PC-9 (cell line): Measurements from ENCODE around the gene SAG. TPM values are rescaled to one million over a fixed set of nuclear protein-coding genes. Genes with fewer than 3 reads are reported as not detected.

ENCODE experiments used
- BruUV-seq: library from RNA; stranded (reverse); fragments of 400-500 nt; replicated peaks from 2 replicates; lab custom pipeline; 2021; lab: Mats Ljungman, UMichigan
- CTCF ChIA-PET: fragments of 300-600 bp; sonication (Branson Sonifier 250); formaldehyde crosslinking; loops from one replicate; lab custom pipeline; 2022; ENCODE audit warnings: antibody characterized with exemption; lab: Charles Lee
- POLR2A ChIA-PET: fragments of 300-600 bp; sonication (Branson Sonifier 250); formaldehyde crosslinking; loops from one replicate; lab custom pipeline; 2022; ENCODE audit warnings: antibody characterized with exemption; ENCODE audit not compliant: unreplicated experiment; lab: Charles Lee
- DNase-seq, 2 experiments: peaks; one replicate each; pipeline versions ENCODE4 v3.0.0 to v3.0.0-alpha.2; 2015 to 2022; ENCODE audit warnings: mixed read lengths in 1 of 2
- H2AFZ ChIP-seq: fragments of 200-600 bp; sonication (generic); 2 replicates; pipeline ENCODE4 v1.8.1; 2017; ENCODE audit warnings: antibody characterized with exemption
- H3F3A ChIP-seq: fragments of 200-600 bp; sonication (generic); 2 replicates; pipeline ENCODE4 v1.8.1; 2017; ENCODE audit warnings: antibody characterized with exemption, mild to moderate bottlenecking, low read depth; ENCODE audit not compliant: insufficient read depth
- H3K27ac ChIP-seq: fragments of 200-600 bp; sonication (generic); 2 replicates; pipeline ENCODE4 v1.6.1; 2016; ENCODE audit warnings: mixed run types
- H3K27me3 ChIP-seq: fragments of 200-600 bp; sonication (generic); 2 replicates; pipeline ENCODE4 v1.6.1; 2016; ENCODE audit warnings: low read depth, mixed run types; ENCODE audit not compliant: insufficient read depth
- H3K36me3 ChIP-seq: fragments of 200-600 bp; sonication (generic); 2 replicates; pipeline ENCODE4 v1.6.1; 2016; ENCODE audit warnings: low read depth, mixed run types
- H3K4me1 ChIP-seq: fragments of 200-600 bp; sonication (generic); replicated peaks from 2 replicates; pipeline ENCODE4 v1.6.1; 2016; ENCODE audit warnings: mixed run types; ENCODE audit not compliant: insufficient read depth
- H3K4me2 ChIP-seq: fragments of 200-600 bp; sonication (generic); 2 replicates; pipeline ENCODE4 v1.6.1; 2017; ENCODE audit warnings: mixed run types
- H3K4me3 ChIP-seq: fragments of 200-600 bp; sonication (generic); 2 replicates; pipeline ENCODE4 v1.6.1; 2016; ENCODE audit warnings: mixed run types
- H3K79me2 ChIP-seq: fragments of 200-600 bp; sonication (generic); 2 replicates; pipeline ENCODE4 v1.6.1; 2017; ENCODE audit warnings: low read depth, mixed run types
- H3K9me2 ChIP-seq: fragments of 200-600 bp; sonication (generic); 2 replicates; pipeline ENCODE4 v1.8.1; 2017; ENCODE audit warnings: mild to moderate bottlenecking; ENCODE audit not compliant: insufficient read depth
- H3K9me3 ChIP-seq: fragments of 200-600 bp; sonication (generic); 2 replicates; pipeline ENCODE4 v1.8.1; 2016; ENCODE audit warnings: low read depth; ENCODE audit not compliant: insufficient read depth
- H4K20me1 ChIP-seq: fragments of 200-600 bp; sonication (generic); 2 replicates; pipeline ENCODE4 v1.8.1; 2017; ENCODE audit not compliant: insufficient read depth
- CTCF ChIP-seq: fragments of 200-600 bp; sonication (generic); conservative IDR thresholded peaks from 2 replicates; pipeline ENCODE4 v1.6.1; 2017; ENCODE audit warnings: mixed run types, antibody characterized with exemption, mild to moderate bottlenecking, moderate library complexity
- EZH2 ChIP-seq: fragments of 200-600 bp; sonication (generic); IDR thresholded peaks from 2 replicates; pipeline ENCODE4 v1.8.0; 2017; ENCODE audit warnings: antibody characterized with exemption, low read depth
- intact Hi-C: fragments of 100-400 bp; cut with micrococcal nuclease; formaldehyde crosslinking; loops from one replicate; pipeline ENCODE4 v1.10.0; 2022; ENCODE audit not compliant: unreplicated experiment
- total RNA-seq: library from RNA; stranded (reverse); gene quantifications from 2 replicates; pipeline ENCODE4 v1.2.3, GENCODE V29; 2021

The SAG gene
- total RNA-seq, 1 experiment from 2014 or later, result not detected

- H3K4me1 ChIP-seq, result no peaks in the 10 kb centered on the region
- no peak overlapping the region for H3K4me2 ChIP-seq
- H3K36me3 ChIP-seq, result no peaks in the 10 kb centered on the region
- intact Hi-C loops, result no loop called here
- no peaks in the 10 kb centered on the region for H3F3A ChIP-seq
- no peak overlapping the region for H3K27ac ChIP-seq
- no peaks in the 10 kb centered on the region for H4K20me1 ChIP-seq
- POLR2A ChIA-PET, result interaction anchor here (0.6 kb wide), 1 partner anchor 11 kb away, joined by 5 read pairs; no protein-coding TSS in a partner anchor
- DNase-seq, result no peak
- CTCF ChIA-PET, result no interaction called here
- H3K4me3 ChIP-seq, result no peak overlapping the region
- no peaks in the 10 kb centered on the region for H3K9me2 ChIP-seq
- no peaks in the 10 kb centered on the region for H3K79me2 ChIP-seq
- no peak overlapping the region for H2AFZ ChIP-seq
- BruUV-seq, result no TSS peak
- H3K9me3 ChIP-seq, result no peaks in the 10 kb centered on the region
- no peaks in the 10 kb centered on the region for H3K27me3 ChIP-seq
- TF ChIP-seq EZH2 (no peak), CTCF (no peak)
Measured at GRCh38 chr2:233328922-233329321, 21.3 kb downstream of the SAG start.

- H3K4me2 ChIP-seq, result no peak overlapping the region
- no peak overlapping the region for H2AFZ ChIP-seq
- no peaks in the 10 kb centered on the region for H3K4me1 ChIP-seq
- intact Hi-C loops, result no loop called here
- H3F3A ChIP-seq, result no peaks in the 10 kb centered on the region
- no peaks in the 10 kb centered on the region for H3K9me3 ChIP-seq
- no TSS peak for BruUV-seq
- DNase-seq, result no peak
- ChIA-PET CTCF (no interaction called here), POLR2A (no interaction called here)
- H3K79me2 ChIP-seq, result no peaks in the 10 kb centered on the region
- no peak overlapping the region for H3K27ac ChIP-seq
- H3K9me2 ChIP-seq, result no peaks in the 10 kb centered on the region
- H4K20me1 ChIP-seq, result no peaks in the 10 kb centered on the region
- H3K4me3 ChIP-seq, result no peak overlapping the region
- TF ChIP-seq CTCF (no peak), EZH2 (no peak)
- H3K27me3 ChIP-seq, result no peaks in the 10 kb centered on the region
- H3K36me3 ChIP-seq, result no peaks in the 10 kb centered on the region
Measured at GRCh38 chr2:233329489-233330135, 22.0 kb downstream of the SAG start.

- Histone ChIP-seq H3K4me1 (no peaks in the 10 kb centered on the region), H3K4me3 (no peak overlapping the region), H3F3A (no peaks in the 10 kb centered on the region), H4K20me1 (no peaks in the 10 kb centered on the region), H3K27me3 (no peaks in the 10 kb centered on the region), H3K36me3 (no peaks in the 10 kb centered on the region), H3K9me2 (no peaks in the 10 kb centered on the region), H3K4me2 (no peak overlapping the region), H3K9me3 (no peaks in the 10 kb centered on the region), H3K27ac (no peak overlapping the region), H2AFZ (no peak overlapping the region), H3K79me2 (no peaks in the 10 kb centered on the region)
- BruUV-seq, result no TSS peak
- ChIA-PET POLR2A (no interaction called here), CTCF (no interaction called here)
- DNase-seq, result no peak
- TF ChIP-seq EZH2 (no peak), CTCF (no peak)
- intact Hi-C loops, result no loop called here
Measured at GRCh38 chr2:233331536-233331935, 23.9 kb downstream of the SAG start.
